PC-3 (cell line): ENCODE results near the gene GALNT18. TPM values are rescaled to one million over a fixed set of nuclear protein-coding genes. Genes with fewer than 3 reads are reported as not detected.
A peak's percentile ranks its signal among the peaks of the same experiment; 100 is the strongest.

Experiments
- ATAC-seq: fragments of 200-7000 bp; cut with Tn5 transposase; 2 replicates; pipeline ENCODE4 v1.9.1; 2020; ENCODE audit warnings: mild to moderate bottlenecking, moderate library complexity
- Bru-seq: library from RNA; stranded (reverse); fragments of 400-500 nt; gene quantifications from one replicate; lab custom pipeline; 2021; lab: Mats Ljungman, UMichigan
- BruChase-seq, 2 experiments: library from RNA; stranded (reverse); fragments of 400-500 nt; gene quantifications; one replicate each; lab custom pipeline; 2021; lab: Mats Ljungman, UMichigan
- BruUV-seq: library from RNA; stranded (reverse); fragments of 400-500 nt; replicated peaks from 2 replicates; lab custom pipeline; 2021; lab: Mats Ljungman, UMichigan
- CTCF ChIA-PET: fragments of 300-600 bp; sonication (Branson Sonifier 250); formaldehyde crosslinking; loops from one replicate; lab custom pipeline; 2022; ENCODE audit warnings: antibody characterized with exemption; lab: Charles Lee
- POLR2A ChIA-PET: fragments of 300-600 bp; sonication (Branson Sonifier 250); formaldehyde crosslinking; loops from one replicate; lab custom pipeline; 2022; ENCODE audit warnings: antibody characterized with exemption; ENCODE audit not compliant: unreplicated experiment; lab: Charles Lee
- DNase-seq: peaks from one replicate; pipeline ENCODE4 v3.0.0-alpha.2; 2015
- H2AFZ ChIP-seq: fragments of 300-600 bp; sonication (generic); 2 replicates; pipeline ENCODE4 v1.6.0; 2016; ENCODE audit warnings: antibody characterized with exemption, low read length
- H3F3A ChIP-seq: fragments of 300-600 bp; sonication (generic); one replicate; pipeline ENCODE4 v1.6.0; 2017; ENCODE audit warnings: antibody characterized with exemption, low read length, control low read depth, mild to moderate bottlenecking; ENCODE audit not compliant: unreplicated experiment
- H3K27ac ChIP-seq: fragments of 300-600 bp; sonication (generic); 2 replicates; pipeline ENCODE4 v1.5.1; 2016; ENCODE audit warnings: mild to moderate bottlenecking, low read length
- H3K27me3 ChIP-seq: fragments of 300-600 bp; sonication (generic); 2 replicates; pipeline ENCODE4 v1.6.1; 2016; ENCODE audit warnings: low read length, mixed read lengths
- H3K36me3 ChIP-seq: fragments of 300-600 bp; sonication (generic); 2 replicates; pipeline ENCODE4 v1.6.1; 2016; ENCODE audit warnings: low read depth, mixed run types, low read length, mixed read lengths
- H3K4me1 ChIP-seq: fragments of 300-600 bp; sonication (generic); 2 replicates; pipeline ENCODE4 v1.5.1; 2016; ENCODE audit warnings: low read length; ENCODE audit not compliant: insufficient read depth
- H3K4me2 ChIP-seq: fragments of 300-600 bp; sonication (generic); 2 replicates; pipeline ENCODE4 v1.6.0; 2016; ENCODE audit warnings: low read length
- H3K4me3 ChIP-seq: fragments of 300-600 bp; sonication (generic); 2 replicates; pipeline ENCODE4 v1.5.1; 2016; ENCODE audit warnings: mild to moderate bottlenecking, low read length, mixed read lengths
- H3K79me2 ChIP-seq: fragments of 300-600 bp; sonication (generic); 2 replicates; pipeline ENCODE4 v1.6.1; 2017; ENCODE audit warnings: low read length, mixed read lengths
- H3K9ac ChIP-seq: fragments of 300-600 bp; sonication (generic); 2 replicates; pipeline ENCODE4 v1.6.0; 2016; ENCODE audit warnings: mild to moderate bottlenecking, low read length
- H3K9me2 ChIP-seq: fragments of 300-600 bp; sonication (generic); replicated peaks from 2 replicates; pipeline ENCODE4 v1.6.1; 2016; ENCODE audit warnings: mixed run types, low read length, mixed read lengths
- H3K9me3 ChIP-seq: fragments of 300-600 bp; sonication (generic); 2 replicates; pipeline ENCODE4 v1.6.1; 2016; ENCODE audit warnings: low read length, mixed read lengths
- H4K20me1 ChIP-seq: fragments of 300-600 bp; sonication (generic); 2 replicates; pipeline ENCODE4 v1.6.1; 2016; ENCODE audit warnings: low read length, mixed read lengths
- EZH2 ChIP-seq: fragments of 300-600 bp; sonication (generic); IDR thresholded peaks from one replicate; pipeline ENCODE4 v1.6.1; 2017; ENCODE audit warnings: antibody characterized with exemption, mild to moderate bottlenecking, low read length; ENCODE audit not compliant: unreplicated experiment
- EZH2phosphoT487 ChIP-seq: fragments of 300-600 bp; sonication (generic); IDR thresholded peaks from 2 replicates; pipeline ENCODE4 v1.6.1; 2018; ENCODE audit warnings: mild to moderate bottlenecking, antibody characterized with exemption, low read length, borderline replicate concordance
- intact Hi-C: fragments of 100-400 bp; cut with micrococcal nuclease; formaldehyde crosslinking; loops from 2 replicates; pipeline ENCODE4 v1.9.0; 2023
- long read RNA-seq: library from polyadenylated mRNA; unstranded; transcript quantifications from one replicate; pipeline ENCODE4 v2.0.0, GENCODE V29; 2021; ENCODE audit not compliant: unreplicated experiment
- total RNA-seq: library from RNA; depleted of rRNA; stranded (reverse); fragments of >200 nt; gene quantifications from 2 replicates; pipeline ENCODE4 v1.2.3, GENCODE V29; 2014; rRNA removed
- TF ChIP-seq, protein P1 (sequence below): fragments of 300-600 bp; sonication (generic); conservative IDR thresholded peaks from 2 replicates; pipeline ENCODE4 v1.5.1; 2017; ENCODE audit warnings: antibody characterized with exemption, low read depth, mild to moderate bottlenecking, low read length

Gene GALNT18
- total RNA-seq (34.5 and 41.1 TPM in 2 replicates), Bru-seq, nascent RNA (percentile 59 among the genes with signal in this experiment), BruChase-seq, experiment 1, labeled RNA remaining after a 6-hour chase (percentile 51 among the genes with signal in this experiment), BruChase-seq, experiment 2, labeled RNA remaining after a 2-hour chase (percentile 61 among the genes with signal in this experiment)
- long read RNA-seq, transcript GALNT18-201 (11 exons, 2,504 nt), result major isoform, 62 of 117 reads
- long read RNA-seq, partial matches to known transcripts, result 12 of 117 reads
- long read RNA-seq, other reads (novel, unspliced or antisense), result 43 of 117 reads

DNA sequence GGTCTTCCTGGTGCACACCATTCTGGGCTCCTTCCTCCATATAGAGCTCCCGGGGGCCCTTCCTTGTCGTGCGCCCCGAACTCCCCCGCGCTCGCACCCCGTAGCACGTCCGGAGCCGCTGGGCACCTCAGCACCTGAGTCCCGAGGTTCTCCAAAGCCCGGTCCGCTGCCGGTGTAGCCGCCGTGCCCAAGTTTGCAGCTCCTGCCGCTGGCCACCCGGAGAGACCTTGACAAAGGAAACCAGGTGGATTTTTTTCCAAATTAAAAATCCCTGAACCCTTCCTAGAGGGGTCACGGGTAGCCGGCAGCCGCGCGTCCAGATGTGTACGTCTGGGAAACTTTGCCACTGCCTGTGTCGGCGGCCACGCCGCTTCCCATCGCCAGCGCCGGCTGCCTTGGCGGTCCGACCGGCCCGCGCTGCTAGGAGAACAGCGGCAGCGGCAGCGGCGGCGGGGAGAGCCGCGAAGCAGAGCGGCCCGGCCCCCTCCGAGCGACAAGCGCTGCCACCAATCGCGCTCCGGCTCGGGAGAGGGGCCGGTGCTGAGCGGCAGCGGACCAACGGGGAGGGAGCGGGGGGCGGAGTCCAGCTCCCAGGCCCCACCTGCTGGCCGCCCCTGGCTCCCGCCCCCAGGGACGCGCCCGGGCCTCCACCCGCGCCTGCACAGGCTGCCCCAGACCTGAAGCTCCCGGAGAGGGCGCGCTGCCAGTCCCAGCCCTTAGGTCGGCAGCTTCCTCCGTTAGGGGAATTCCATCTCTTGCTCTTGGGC, at the start of gene GALNT18:
TSS of gene GALNT18 (minus strand) at position 433 of the 767 bp plus-strand sequence.
- Histone ChIP-seq H3K79me2 (peaks cover 49% of the 10 kb centered on the region), H2AFZ (peak within 1 kb of the TSS; percentile 84), H3K4me2 (peak within 1 kb of the TSS; percentile 93), H3K4me3 (peak within 1 kb of the TSS; percentile 96), H3K27ac (no peak within 1 kb of the TSS), H3K9me2 (no peaks in the 10 kb centered on the region), H4K20me1 (no peaks in the 10 kb centered on the region), H3K27me3 (no peaks in the 10 kb centered on the region), H3K9me3 (no peaks in the 10 kb centered on the region), H3K4me1 (peaks cover 23% of the 10 kb centered on the region), H3F3A (no peaks in the 10 kb centered on the region), H3K9ac (peak within 1 kb of the TSS; percentile 69), H3K36me3 (no peaks in the 10 kb centered on the region)
- intact Hi-C loops, result loop anchor here (2.0 to 10.0 kb wide), 2 partner anchors 165 to 587 kb away; no protein-coding TSS in a partner anchor
- POLR2A ChIA-PET, result interaction anchor here (0.6 to 1.0 kb wide), 5 partner anchors 13 to 813 kb away, joined by 3 to 6 read pairs (median 5); partner anchors contain the start of gene EIF4G2
- TF ChIP-seq EZH2phosphoT487 (no peak), EZH2 (no peak)
- TF ChIP-seq, protein P1, sequence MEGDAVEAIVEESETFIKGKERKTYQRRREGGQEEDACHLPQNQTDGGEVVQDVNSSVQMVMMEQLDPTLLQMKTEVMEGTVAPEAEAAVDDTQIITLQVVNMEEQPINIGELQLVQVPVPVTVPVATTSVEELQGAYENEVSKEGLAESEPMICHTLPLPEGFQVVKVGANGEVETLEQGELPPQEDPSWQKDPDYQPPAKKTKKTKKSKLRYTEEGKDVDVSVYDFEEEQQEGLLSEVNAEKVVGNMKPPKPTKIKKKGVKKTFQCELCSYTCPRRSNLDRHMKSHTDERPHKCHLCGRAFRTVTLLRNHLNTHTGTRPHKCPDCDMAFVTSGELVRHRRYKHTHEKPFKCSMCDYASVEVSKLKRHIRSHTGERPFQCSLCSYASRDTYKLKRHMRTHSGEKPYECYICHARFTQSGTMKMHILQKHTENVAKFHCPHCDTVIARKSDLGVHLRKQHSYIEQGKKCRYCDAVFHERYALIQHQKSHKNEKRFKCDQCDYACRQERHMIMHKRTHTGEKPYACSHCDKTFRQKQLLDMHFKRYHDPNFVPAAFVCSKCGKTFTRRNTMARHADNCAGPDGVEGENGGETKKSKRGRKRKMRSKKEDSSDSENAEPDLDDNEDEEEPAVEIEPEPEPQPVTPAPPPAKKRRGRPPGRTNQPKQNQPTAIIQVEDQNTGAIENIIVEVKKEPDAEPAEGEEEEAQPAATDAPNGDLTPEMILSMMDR, result peak; percentile 40; the same call in 1 of the 2 replicates
- ATAC-seq, result peak; percentile 82
- DNase-seq, result peak; percentile 92
- TSS peak; percentile 49 for BruUV-seq
- CTCF ChIA-PET, result interaction anchor here (0.6 to 1.7 kb wide), 5 partner anchors 38 to 688 kb away, joined by 3 to 7 read pairs (median 4); no protein-coding TSS in a partner anchor

DNA sequence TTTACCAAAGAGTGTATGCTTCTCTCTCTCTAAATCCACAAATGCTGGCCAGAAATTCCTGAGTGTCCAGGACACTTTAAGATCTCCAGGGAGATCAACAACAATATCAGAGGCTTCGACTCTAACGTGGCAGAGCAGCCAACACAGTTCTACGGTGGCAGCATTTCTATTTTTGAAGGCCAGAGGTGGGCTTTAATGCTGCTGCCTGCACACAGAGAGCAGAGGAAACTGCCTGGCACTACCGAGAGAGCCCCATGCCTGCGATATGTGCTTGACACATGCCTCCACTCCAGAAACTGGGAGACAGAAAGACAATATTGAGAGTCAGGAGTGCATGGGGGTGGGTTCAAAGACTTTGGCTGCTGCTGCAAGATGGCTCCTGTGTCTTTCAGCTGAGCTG, 48.8 kb upstream of the GALNT18 start:
- DNase-seq (no peak), ATAC-seq (no peak)
- no peaks in the 10 kb centered on the region for H3K9me3 ChIP-seq
- H3K4me3 ChIP-seq, result no peak overlapping the region
- no peaks in the 10 kb centered on the region for H3K79me2 ChIP-seq
- H4K20me1 ChIP-seq, result no peaks in the 10 kb centered on the region
- intact Hi-C loops, result no loop called here
- no peaks in the 10 kb centered on the region for H3K9me2 ChIP-seq
- POLR2A ChIA-PET, result no interaction called here
- no TSS peak for BruUV-seq
- H3K36me3 ChIP-seq, result no peaks in the 10 kb centered on the region
- H3K9ac ChIP-seq, result no peak overlapping the region
- no peak overlapping the region for H3K4me2 ChIP-seq
- TF ChIP-seq EZH2, result no peak
- TF ChIP-seq, protein P1, result no peak
- TF ChIP-seq EZH2phosphoT487, result no peak
- H3K4me1 ChIP-seq, result no peaks in the 10 kb centered on the region
- H3K27ac ChIP-seq, result no peak overlapping the region
- H3K27me3 ChIP-seq, result peaks cover 41% of the 10 kb centered on the region
- no peaks in the 10 kb centered on the region for H3F3A ChIP-seq
- no peak overlapping the region for H2AFZ ChIP-seq
- CTCF ChIA-PET, result no interaction called here
